SU-DHL-6 (cell line): Measurements from ENCODE around the gene PPL.

Experiments
- H2AFZ ChIP-seq: fragments of 200-600 bp; sonication (generic); 2 replicates; pipeline ENCODE4 v1.6.1; 2014; ENCODE audit warnings: low read depth, mild to moderate bottlenecking, moderate library complexity, mixed read lengths, antibody characterized with exemption, low read length; ENCODE audit not compliant: severe bottlenecking
- H3F3A ChIP-seq: fragments of 200-600 bp; shearing (Covaris generic); 2 replicates; pipeline ENCODE4 v1.6.0; 2016; ENCODE audit warnings: antibody characterized with exemption, mild to moderate bottlenecking; ENCODE audit not compliant: insufficient read depth
- H3K27ac ChIP-seq: fragments of 200-600 bp; sonication (generic); 2 replicates; pipeline ENCODE4 v1.5.1; 2016; ENCODE audit warnings: low read depth, mild to moderate bottlenecking, low read length, moderate library complexity, mixed read lengths
- H3K27me3 ChIP-seq: fragments of 200-600 bp; sonication (generic), shearing (Covaris generic); 2 replicates; pipeline ENCODE4 v1.6.0; 2014; ENCODE audit warnings: mild to moderate bottlenecking, low read length
- H3K36me3 ChIP-seq: fragments of 200-600 bp; sonication (generic); 2 replicates; pipeline ENCODE4 v1.6.1; 2014; ENCODE audit warnings: mild to moderate bottlenecking, low read length, mixed read lengths
- H3K4me2 ChIP-seq: fragments of 300-600, 200-600 bp; shearing (Covaris generic), sonication (generic); 2 replicates; pipeline ENCODE4 v1.6.0; 2014; ENCODE audit warnings: low read length, low read depth, mild to moderate bottlenecking; ENCODE audit not compliant: poor library complexity, severe bottlenecking
- H3K4me3 ChIP-seq: fragments of 200-600 bp; sonication (generic); 2 replicates; pipeline ENCODE4 v1.5.1; 2014; ENCODE audit warnings: antibody characterized with exemption, low read length, mild to moderate bottlenecking, mixed read lengths; ENCODE audit not compliant: insufficient read depth, poor library complexity, severe bottlenecking
- H3K79me2 ChIP-seq: fragments of 200-600 bp; sonication (generic); 2 replicates; pipeline ENCODE4 v1.6.1; 2014; ENCODE audit warnings: mild to moderate bottlenecking, low read length, moderate library complexity; ENCODE audit not compliant: insufficient read depth
- H3K9ac ChIP-seq: fragments of 200-600 bp; sonication (generic); 2 replicates; pipeline ENCODE4 v1.7.0; 2014; ENCODE audit warnings: mild to moderate bottlenecking, low read length
- H3K9me2 ChIP-seq: fragments of 200-600 bp; sonication (generic); replicated peaks from 2 replicates; pipeline ENCODE4 v1.6.1; 2014; ENCODE audit warnings: low read length; ENCODE audit not compliant: insufficient read depth
- H3K9me3 ChIP-seq: fragments of 200-600 bp; sonication (generic); 2 replicates; pipeline ENCODE4 v1.6.1; 2014; ENCODE audit warnings: low read length, mixed read lengths; ENCODE audit not compliant: insufficient read depth
- H4K20me1 ChIP-seq: fragments of 200-600 bp; sonication (generic); 2 replicates; pipeline ENCODE4 v1.6.1; 2014; ENCODE audit warnings: low read depth, mild to moderate bottlenecking, antibody characterized with exemption, low read length, moderate library complexity, mixed read lengths
- EZH2phosphoT487 ChIP-seq: fragments of 200-600 bp; sonication (generic), shearing (Covaris generic); conservative IDR thresholded peaks from 2 replicates; pipeline ENCODE4 v1.6.1; 2018; ENCODE audit warnings: mild to moderate bottlenecking, antibody characterized with exemption, low read length, moderate library complexity, mixed read lengths
- TF ChIP-seq, protein P1 (sequence below): fragments of 200-600 bp; sonication (generic); IDR thresholded peaks from one replicate; pipeline ENCODE4 v1.5.1; 2017; ENCODE audit warnings: antibody characterized with exemption, mild to moderate bottlenecking, low read length, moderate library complexity; ENCODE audit not compliant: insufficient read depth, poor library complexity, severe bottlenecking

The PPL gene

DNA sequence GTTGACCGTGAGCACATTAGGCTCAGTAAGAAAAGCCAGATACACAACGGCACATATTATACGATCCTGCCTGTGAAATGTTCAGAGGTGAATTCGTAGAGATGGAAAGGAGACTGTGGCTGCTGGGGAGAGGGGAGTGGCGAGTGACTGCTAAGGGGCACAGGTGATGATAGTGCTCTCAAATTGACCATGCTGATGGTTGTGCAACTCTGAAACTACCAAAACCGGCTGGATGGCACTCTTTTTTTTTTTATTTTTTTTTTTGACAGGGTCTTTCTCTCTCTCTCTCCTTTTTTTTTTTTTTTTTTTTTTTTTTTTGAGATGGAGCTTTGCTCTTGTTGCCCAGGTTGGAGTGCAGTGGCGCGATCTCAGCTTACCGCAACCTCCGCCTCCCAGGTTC lies 13.0 kb upstream of the PPL start:
- Histone ChIP-seq H3K9ac (no peak overlapping the region), H2AFZ (no peak overlapping the region), H4K20me1 (no peaks in the 10 kb centered on the region), H3K9me3 (no peaks in the 10 kb centered on the region), H3K4me2 (no peak overlapping the region), H3K27ac (no peak overlapping the region), H3K27me3 (no peaks in the 10 kb centered on the region), H3K9me2 (no peaks in the 10 kb centered on the region), H3K4me3 (no peak overlapping the region), H3K36me3 (no peaks in the 10 kb centered on the region), H3F3A (no peaks in the 10 kb centered on the region), H3K79me2 (no peaks in the 10 kb centered on the region)
- TF ChIP-seq, protein P1, sequence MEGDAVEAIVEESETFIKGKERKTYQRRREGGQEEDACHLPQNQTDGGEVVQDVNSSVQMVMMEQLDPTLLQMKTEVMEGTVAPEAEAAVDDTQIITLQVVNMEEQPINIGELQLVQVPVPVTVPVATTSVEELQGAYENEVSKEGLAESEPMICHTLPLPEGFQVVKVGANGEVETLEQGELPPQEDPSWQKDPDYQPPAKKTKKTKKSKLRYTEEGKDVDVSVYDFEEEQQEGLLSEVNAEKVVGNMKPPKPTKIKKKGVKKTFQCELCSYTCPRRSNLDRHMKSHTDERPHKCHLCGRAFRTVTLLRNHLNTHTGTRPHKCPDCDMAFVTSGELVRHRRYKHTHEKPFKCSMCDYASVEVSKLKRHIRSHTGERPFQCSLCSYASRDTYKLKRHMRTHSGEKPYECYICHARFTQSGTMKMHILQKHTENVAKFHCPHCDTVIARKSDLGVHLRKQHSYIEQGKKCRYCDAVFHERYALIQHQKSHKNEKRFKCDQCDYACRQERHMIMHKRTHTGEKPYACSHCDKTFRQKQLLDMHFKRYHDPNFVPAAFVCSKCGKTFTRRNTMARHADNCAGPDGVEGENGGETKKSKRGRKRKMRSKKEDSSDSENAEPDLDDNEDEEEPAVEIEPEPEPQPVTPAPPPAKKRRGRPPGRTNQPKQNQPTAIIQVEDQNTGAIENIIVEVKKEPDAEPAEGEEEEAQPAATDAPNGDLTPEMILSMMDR: no peak
- TF ChIP-seq EZH2phosphoT487: no peak

DNA sequence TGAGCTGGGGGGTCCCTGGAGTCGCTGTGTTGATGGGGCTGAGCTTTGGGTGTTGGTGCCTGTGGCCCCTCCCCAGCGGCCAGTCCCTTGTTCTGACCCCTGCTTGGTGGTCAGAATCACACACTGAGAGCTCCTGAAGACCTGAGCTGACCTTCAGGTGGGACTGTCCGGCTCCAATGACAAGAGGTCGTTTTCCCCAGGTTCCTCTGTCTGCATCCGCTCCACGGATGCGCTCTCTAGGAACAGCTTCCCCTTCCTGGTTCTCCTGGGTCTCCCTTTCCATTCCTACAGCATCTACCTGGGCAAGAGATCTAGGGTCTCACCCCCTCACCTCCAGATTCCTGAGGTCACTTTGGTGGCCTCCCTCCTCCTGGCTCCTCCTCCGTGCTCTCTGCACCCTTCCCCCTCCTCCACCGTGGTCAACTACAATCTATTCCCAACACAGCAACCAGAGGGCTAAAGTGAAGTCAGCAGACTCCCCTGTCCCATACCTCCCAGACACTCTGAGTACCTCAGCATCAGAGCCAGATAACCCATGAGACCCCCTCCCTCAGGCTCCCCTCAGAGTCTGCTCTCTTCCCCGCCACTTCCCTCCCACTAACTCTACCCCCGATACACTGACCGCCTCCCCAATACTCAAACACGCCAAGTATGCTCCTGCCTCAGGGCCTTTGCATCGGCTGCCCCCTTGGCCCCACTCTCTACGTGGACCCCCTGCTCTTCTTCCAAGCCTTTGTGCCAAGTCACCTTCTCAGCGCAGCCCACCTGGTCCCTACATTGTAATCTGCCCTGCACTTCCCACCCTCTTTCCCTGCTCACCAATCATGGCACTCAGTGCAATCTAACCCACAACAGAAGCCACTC lies 12.2 kb upstream of the PPL start:
- no peak overlapping the region for H2AFZ ChIP-seq
- H3K9me2 ChIP-seq: no peaks in the 10 kb centered on the region
- no peaks in the 10 kb centered on the region for H3K9me3 ChIP-seq
- no peaks in the 10 kb centered on the region for H4K20me1 ChIP-seq
- no peaks in the 10 kb centered on the region for H3K36me3 ChIP-seq
- no peak overlapping the region for H3K4me2 ChIP-seq
- H3K9ac ChIP-seq: no peak overlapping the region
- TF ChIP-seq, protein P1: no peak
- TF ChIP-seq EZH2phosphoT487: no peak
- no peaks in the 10 kb centered on the region for H3F3A ChIP-seq
- no peak overlapping the region for H3K4me3 ChIP-seq
- H3K27ac ChIP-seq: no peak overlapping the region
- no peaks in the 10 kb centered on the region for H3K79me2 ChIP-seq
- H3K27me3 ChIP-seq: no peaks in the 10 kb centered on the region

DNA sequence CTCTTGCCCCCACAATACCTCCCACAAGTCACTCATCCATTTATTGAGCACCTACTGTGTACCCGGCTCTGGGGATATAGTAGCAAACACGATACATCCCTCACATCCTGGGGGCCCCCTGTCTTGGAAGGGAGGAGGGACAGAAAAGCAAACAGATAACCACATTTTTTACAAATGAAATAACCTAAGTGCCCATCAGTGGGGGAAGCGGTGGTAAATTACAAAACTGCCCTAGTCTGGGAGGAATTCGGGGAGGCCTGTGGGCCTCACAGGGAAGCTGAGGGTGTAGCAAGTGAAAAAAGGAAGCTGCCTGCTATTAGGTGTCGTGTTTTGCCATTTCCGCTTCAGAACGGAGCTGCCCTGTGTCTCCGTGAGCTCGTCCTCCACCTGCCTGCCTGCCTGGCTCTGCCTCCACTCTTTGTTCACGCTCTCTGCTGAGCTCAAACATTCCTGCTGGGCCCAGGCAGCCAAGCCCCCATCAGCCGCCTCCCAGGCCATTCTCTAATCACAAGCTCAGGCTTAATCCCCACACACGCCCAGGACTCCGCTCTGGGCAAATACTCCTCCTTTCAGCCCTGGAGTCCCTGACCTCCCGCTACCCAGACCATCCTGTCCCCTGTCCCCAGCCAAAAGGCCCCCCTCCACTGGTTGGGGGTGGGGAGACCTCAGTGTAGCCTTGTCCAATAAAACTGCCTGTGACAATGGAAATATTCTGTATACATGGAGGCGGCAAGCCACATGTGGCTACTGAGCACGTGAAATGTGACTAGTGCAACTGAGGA lies 11.0 kb upstream of the PPL start:
- no peak overlapping the region for H3K9ac ChIP-seq
- H3K36me3 ChIP-seq: no peaks in the 10 kb centered on the region
- no peak overlapping the region for H2AFZ ChIP-seq

More for the DNA sequence above, 11.0 kb upstream of the PPL start:
- Histone ChIP-seq H3K4me2 (no peak overlapping the region), H3K27ac (no peak overlapping the region), H3K79me2 (no peaks in the 10 kb centered on the region), H3K9me2 (no peaks in the 10 kb centered on the region), H3F3A (no peaks in the 10 kb centered on the region), H3K4me3 (no peak overlapping the region), H3K27me3 (no peaks in the 10 kb centered on the region), H4K20me1 (no peaks in the 10 kb centered on the region), H3K9me3 (no peaks in the 10 kb centered on the region)
- TF ChIP-seq EZH2phosphoT487: no peak
- TF ChIP-seq, protein P1: no peak
